ENCODE data around the gene MCCC2.
"Not testable (repeated sequence)": the region's sequence is repeated elsewhere in the genome, so short reads cannot be mapped to it uniquely, and the experiment has no call there.

The MCCC2 gene

DNA sequence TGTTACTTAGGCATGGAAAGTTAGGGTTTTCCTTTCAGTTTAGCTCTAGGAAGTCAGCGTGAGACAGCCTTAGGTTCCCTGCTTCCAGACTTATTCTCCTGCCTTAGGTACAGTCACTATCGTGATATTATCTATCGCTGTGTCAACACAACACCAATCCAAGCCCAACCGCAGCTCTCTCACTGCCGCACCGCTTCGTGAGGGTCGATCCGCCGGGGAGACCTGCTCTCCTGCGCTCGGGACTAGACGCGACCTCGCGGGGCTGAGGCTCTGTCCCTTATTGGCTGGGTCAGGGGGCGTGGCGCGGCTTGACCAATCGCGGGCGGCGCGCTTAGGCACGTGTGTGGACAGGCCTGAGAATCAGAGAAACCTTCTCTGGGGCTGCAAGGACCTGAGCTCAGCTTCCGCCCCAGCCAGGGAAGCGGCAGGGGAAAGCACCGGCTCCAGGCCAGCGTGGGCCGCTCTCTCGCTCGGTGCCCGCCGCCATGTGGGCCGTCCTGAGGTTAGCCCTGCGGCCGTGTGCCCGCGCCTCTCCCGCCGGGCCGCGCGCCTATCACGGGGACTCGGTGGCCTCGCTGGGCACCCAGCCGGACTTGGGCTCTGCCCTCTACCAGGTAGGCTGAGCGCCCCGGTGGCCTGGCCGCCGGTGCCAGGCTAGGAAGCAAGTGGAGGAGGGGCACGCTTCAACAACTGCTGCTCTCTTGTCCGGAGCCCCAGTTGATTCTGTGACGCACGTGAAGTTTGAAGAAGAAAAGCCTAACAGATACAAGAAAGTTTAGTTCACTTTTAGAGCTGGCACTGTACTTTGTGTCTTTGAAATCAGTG lies at the start of gene MCCC2:
MCCC2 (plus strand) TSS at position 400 of the 825 bp plus-strand sequence; CDS start at position 486, 86 bp downstream.
- ATAC-seq (peak; percentile 99), DNase-seq (peak; percentile 97)
- Mint-ChIP-seq H3K27ac (peak within 1 kb of the TSS; percentile 85), H3K9me3 (no peaks in the 10 kb centered on the region), H3K36me3 (ENCODE audit: low read depth) (peaks cover 14% of the 10 kb centered on the region), H3K4me1 (peaks cover 36% of the 10 kb centered on the region), H3K27me3 (no peaks in the 10 kb centered on the region), H3K4me3 (peak within 1 kb of the TSS; percentile 88)

DNA sequence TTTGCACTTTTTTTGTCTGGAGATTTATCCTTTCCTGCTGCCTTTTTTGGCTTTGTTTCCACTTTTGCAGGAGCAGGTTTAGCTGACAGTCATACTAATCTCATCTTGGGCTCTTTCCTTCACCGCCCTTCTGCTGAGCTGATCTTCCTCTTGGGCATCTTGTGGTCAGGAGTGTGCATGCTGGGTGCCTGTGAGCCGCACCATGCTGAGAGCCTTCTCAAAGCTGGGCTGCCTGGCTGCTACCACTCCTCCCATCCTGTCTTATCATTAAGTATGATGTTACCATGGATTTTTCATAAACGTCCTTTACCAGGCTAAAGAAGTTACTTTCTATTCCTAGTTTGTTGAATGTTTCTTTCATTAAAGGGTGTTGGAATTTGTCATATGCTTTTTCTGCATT lies 49.5 kb upstream of the MCCC2 start:
- peak overlapping the region; percentile 4 for H3K27ac Mint-ChIP-seq
- DNase-seq (no peak), ATAC-seq (no peak)
- no peaks in the 10 kb centered on the region for H3K27me3 Mint-ChIP-seq
- H3K9me3 Mint-ChIP-seq = no peaks in the 10 kb centered on the region
- H3K4me3 Mint-ChIP-seq = no peak overlapping the region
- peaks cover 13% of the 10 kb centered on the region for H3K4me1 Mint-ChIP-seq
- H3K36me3 Mint-ChIP-seq (ENCODE audit: low read depth) = peaks cover 66% of the 10 kb centered on the region

DNA sequence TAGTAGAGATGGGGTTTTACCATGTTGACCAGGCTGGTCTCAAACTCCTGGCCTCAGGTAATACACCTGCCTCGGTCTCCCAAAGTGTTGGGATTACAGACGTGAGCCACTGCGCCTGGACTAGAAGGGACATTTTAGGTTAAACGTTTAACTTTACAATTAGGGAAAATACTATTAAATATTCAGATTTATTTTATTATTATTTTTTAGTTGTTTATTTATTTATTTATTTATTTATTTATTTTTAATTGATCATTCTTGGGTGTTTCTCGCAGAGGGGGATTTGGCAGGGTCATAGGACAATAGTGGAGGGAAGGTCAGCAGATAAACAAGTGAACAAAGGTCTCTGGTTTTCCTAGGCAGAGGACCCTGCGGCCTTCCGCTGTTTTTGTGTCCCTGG lies 36.3 kb upstream of the MCCC2 start:
- not testable (repeated sequence) for ATAC-seq, DNase-seq, H3K27me3 Mint-ChIP-seq, H3K4me3 Mint-ChIP-seq, H3K27ac Mint-ChIP-seq, H3K4me1 Mint-ChIP-seq, H3K9me3 Mint-ChIP-seq
- peaks cover 56% of the 10 kb centered on the region for H3K36me3 Mint-ChIP-seq (ENCODE audit: low read depth)

GRCh38 chr5:71551582-71551981 lies 35.6 kb upstream of the MCCC2 start:
- not testable (repeated sequence) for H3K9me3 Mint-ChIP-seq, H3K27me3 Mint-ChIP-seq, H3K4me3 Mint-ChIP-seq, H3K4me1 Mint-ChIP-seq, DNase-seq, ATAC-seq, H3K27ac Mint-ChIP-seq
- peaks cover 57% of the 10 kb centered on the region for H3K36me3 Mint-ChIP-seq (ENCODE audit: low read depth)

- not testable (repeated sequence) for ATAC-seq, H3K27ac Mint-ChIP-seq, H3K9me3 Mint-ChIP-seq, DNase-seq, H3K27me3 Mint-ChIP-seq, H3K4me1 Mint-ChIP-seq, H3K4me3 Mint-ChIP-seq
- H3K36me3 Mint-ChIP-seq (ENCODE audit: low read depth) = peaks cover 55% of the 10 kb centered on the region
Measured at GRCh38 chr5:71552026-71552749, 35.0 kb upstream of the MCCC2 start.

- Mint-ChIP-seq H3K27me3 (no peaks in the 10 kb centered on the region), H3K27ac (no peak overlapping the region), H3K36me3 (ENCODE audit: low read depth) (peaks cover 40% of the 10 kb centered on the region), H3K4me1 (no peaks in the 10 kb centered on the region), H3K4me3 (no peak overlapping the region), H3K9me3 (no peaks in the 10 kb centered on the region)
- ATAC-seq = no peak
- DNase-seq = no peak
Measured at GRCh38 chr5:71563161-71563560, 24.0 kb upstream of the MCCC2 start.

DNA sequence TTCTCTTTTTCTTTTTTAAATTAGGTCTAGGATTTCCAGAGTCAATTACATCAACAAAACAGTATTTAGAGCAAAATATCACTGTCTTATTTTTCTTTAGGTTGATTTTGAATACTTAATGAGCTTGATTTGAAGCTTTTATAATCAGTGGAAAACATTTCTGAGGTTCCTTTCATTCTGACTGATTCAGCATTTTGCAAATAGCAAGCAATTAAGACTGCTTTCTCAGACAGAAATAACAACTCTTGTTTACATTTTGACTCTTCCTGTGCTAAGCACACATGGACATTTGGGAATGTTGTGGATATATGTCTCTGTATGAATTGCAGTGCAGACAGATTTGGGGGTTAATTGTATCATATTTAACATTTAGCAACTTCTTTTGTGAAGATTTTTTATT lies 22.2 kb upstream of the MCCC2 start:
- H3K27me3 Mint-ChIP-seq = no peaks in the 10 kb centered on the region
- H3K9me3 Mint-ChIP-seq = no peaks in the 10 kb centered on the region
- no peak overlapping the region for H3K27ac Mint-ChIP-seq
- DNase-seq (no peak), ATAC-seq (no peak)
- no peak overlapping the region for H3K4me3 Mint-ChIP-seq
- peaks cover 37% of the 10 kb centered on the region for H3K36me3 Mint-ChIP-seq (ENCODE audit: low read depth)
- H3K4me1 Mint-ChIP-seq = no peaks in the 10 kb centered on the region

DNA sequence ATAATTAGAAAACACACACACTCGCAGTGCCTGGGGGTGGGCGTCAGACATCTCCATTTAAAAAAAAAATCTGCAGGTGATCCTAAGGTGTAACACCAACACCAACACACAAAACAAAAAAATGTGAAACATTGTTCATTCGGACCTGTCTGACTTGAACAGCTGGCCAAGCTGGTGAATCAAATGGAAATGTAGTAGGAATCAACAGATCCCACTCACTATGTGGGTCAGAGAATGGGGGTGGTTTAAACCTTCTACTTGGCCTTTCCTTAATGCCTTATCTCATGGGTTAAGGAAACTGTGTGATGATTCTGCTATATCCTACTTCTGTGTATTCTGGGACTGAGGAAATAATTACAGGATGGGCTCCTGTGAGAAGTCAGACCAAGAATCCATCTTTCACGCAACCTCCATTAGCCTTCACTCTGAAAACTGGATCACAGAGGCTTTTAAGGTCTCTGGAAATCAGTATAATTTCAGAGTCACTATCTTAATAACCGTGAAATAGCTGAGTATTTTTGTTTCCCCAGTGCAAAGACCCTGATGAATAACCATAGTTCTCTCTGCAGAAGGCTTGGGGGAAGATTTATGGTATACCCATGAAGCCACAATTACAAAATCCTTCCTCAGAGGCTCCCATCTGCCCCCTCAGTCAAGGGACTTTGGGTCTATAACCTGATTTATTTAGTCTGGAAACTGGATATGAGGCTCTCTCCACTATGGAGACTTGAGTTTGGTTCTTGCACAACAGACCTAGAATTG lies 17.2 kb upstream of the MCCC2 start:
- no peaks in the 10 kb centered on the region for H3K4me1 Mint-ChIP-seq
- no peak for DNase-seq
- H3K27me3 Mint-ChIP-seq = no peaks in the 10 kb centered on the region
- H3K4me3 Mint-ChIP-seq = no peak overlapping the region
- H3K9me3 Mint-ChIP-seq = no peaks in the 10 kb centered on the region
- H3K27ac Mint-ChIP-seq = no peak overlapping the region
- peaks cover 17% of the 10 kb centered on the region for H3K36me3 Mint-ChIP-seq (ENCODE audit: low read depth)
- no peak for ATAC-seq

DNA sequence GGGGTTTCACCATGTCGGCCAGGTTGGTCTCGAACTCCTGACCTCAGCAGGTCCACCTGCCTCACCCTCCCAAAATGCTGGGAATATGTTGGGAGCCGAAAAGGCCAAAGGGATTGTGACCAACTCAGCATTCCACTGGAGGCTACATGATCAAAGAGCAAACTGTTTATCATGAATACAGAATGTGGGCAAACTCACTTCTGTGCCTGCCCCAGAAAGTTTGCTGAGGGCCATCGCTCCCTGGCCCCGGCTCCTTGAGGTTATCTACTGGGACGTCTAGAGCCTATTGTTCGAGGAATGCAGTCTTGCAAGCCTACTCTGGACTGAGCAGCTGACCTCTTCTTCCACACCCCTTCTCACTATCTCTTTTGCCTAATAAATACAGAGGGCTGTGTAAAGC lies 15.3 kb upstream of the MCCC2 start:
- not testable (repeated sequence) for ATAC-seq; H3K27me3 Mint-ChIP-seq; DNase-seq; H3K4me1 Mint-ChIP-seq; H3K27ac Mint-ChIP-seq; H3K36me3 Mint-ChIP-seq (ENCODE audit: low read depth); H3K9me3 Mint-ChIP-seq; H3K4me3 Mint-ChIP-seq

- no peaks in the 10 kb centered on the region for H3K9me3 Mint-ChIP-seq
- no peaks in the 10 kb centered on the region for H3K4me1 Mint-ChIP-seq
- H3K36me3 Mint-ChIP-seq (ENCODE audit: low read depth) = peaks cover 12% of the 10 kb centered on the region
- no peak overlapping the region for H3K4me3 Mint-ChIP-seq
- DNase-seq (no peak), ATAC-seq (no peak)
- no peak overlapping the region for H3K27ac Mint-ChIP-seq
- no peaks in the 10 kb centered on the region for H3K27me3 Mint-ChIP-seq
Measured at GRCh38 chr5:71573591-71573990, 13.5 kb upstream of the MCCC2 start.

DNA sequence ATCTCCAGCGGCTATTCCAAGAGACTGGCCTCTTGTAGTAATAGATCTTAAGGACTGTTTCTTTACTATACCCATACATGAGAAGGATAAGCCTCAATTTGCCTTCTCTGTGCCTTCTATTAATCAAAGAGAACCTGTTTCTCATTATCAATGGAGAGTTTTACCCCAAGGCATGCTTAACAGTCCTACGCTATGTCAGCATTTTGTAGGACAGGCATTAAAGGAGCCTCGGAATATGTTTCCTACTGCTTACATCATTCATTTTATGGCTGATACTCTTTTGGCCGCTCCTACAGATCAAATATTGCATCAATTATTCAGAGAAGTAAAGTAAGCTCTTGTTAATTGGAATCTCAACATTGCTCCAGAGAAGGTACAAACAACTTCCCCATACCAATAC lies 11.6 kb upstream of the MCCC2 start:
- peaks cover 12% of the 10 kb centered on the region for H3K36me3 Mint-ChIP-seq (ENCODE audit: low read depth)
- not testable (repeated sequence) for H3K9me3 Mint-ChIP-seq, DNase-seq, H3K4me1 Mint-ChIP-seq, H3K4me3 Mint-ChIP-seq, ATAC-seq, H3K27me3 Mint-ChIP-seq, H3K27ac Mint-ChIP-seq

DNA sequence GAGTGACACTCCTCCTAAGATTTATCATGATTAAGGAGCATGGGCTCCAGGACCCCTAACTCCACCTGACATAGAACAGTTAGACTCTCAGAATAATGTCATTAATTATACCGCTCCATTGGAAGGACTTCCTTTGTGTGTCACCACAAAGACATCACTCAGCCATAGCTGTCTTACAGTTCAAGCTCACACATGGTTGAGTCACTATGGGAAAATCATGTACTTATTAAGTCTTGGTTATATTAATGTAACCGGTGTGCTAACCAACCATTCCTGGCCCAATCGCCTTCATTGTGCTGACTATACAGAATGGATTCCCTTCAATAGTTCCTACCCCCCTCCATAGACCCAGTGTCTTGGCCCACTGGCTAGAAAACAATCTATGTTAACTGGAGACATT lies 10.9 kb upstream of the MCCC2 start:
- peaks cover 12% of the 10 kb centered on the region for H3K36me3 Mint-ChIP-seq (ENCODE audit: low read depth)
- H3K4me1 Mint-ChIP-seq = no peaks in the 10 kb centered on the region
- no peak overlapping the region for H3K4me3 Mint-ChIP-seq
- no peak overlapping the region for H3K27ac Mint-ChIP-seq
- no peak for DNase-seq
- no peaks in the 10 kb centered on the region for H3K27me3 Mint-ChIP-seq
- no peaks in the 10 kb centered on the region for H3K9me3 Mint-ChIP-seq
- ATAC-seq = no peak

- not testable (repeated sequence) for H3K4me1 Mint-ChIP-seq
Measured at GRCh38 chr5:71577839-71578238, 9.3 kb upstream of the MCCC2 start.

DNA sequence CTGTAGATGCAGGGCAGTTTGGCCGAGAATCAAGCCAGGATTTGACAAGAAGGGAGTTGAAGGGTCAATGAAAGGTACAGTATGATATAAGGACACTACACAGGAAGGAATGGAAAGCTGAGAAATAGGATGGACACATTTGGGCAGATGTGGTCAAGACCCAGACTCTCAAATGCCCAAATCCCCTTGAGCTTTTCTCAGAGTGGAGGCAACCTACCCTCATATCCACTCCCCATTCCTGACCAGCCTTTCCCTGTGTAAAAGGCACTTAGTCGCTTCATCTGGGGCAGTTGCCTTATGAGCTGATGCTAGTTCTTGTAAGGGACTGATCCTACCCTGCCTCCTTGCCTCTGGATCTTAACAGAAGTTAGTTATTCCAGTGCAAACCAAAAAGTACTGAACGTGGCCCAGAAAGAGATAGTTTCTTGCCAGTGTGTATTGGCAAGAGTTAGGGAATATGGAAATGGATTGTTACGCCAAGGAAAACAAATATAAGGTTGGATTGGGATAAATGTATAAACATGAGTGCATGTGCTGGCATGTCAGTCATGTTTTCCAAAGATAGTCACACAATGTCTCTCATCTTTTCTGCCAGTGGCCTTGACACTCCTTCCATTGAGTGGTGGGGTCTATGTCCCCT lies 4.1 kb upstream of the MCCC2 start:
- Mint-ChIP-seq H3K27ac (no peak overlapping the region), H3K9me3 (no peaks in the 10 kb centered on the region), H3K4me1 (peaks cover 9% of the 10 kb centered on the region), H3K4me3 (no peak overlapping the region), H3K36me3 (ENCODE audit: low read depth) (peaks cover 6% of the 10 kb centered on the region), H3K27me3 (no peaks in the 10 kb centered on the region)
- no peak for DNase-seq
- no peak for ATAC-seq

More at GRCh38 chr5:71577839-71578238, 9.3 kb upstream of the MCCC2 start:
- not testable (repeated sequence) for H3K27ac Mint-ChIP-seq, H3K4me3 Mint-ChIP-seq, H3K9me3 Mint-ChIP-seq, ATAC-seq, DNase-seq, H3K27me3 Mint-ChIP-seq
- H3K36me3 Mint-ChIP-seq (ENCODE audit: low read depth) = peaks cover 12% of the 10 kb centered on the region

All from activated naive CD8-positive, alpha-beta T cell treated with anti-CD3 and anti-CD28 coated beads, Interleukin-2, amount 50 U/mL, for 24 hours (primary cell).